Ovary (tissue), 9 donors: ENCODE results near the gene U2AF1L4. TPM values are rescaled to one million over a fixed set of nuclear protein-coding genes. Genes with fewer than 3 reads are reported as not detected.

ENCODE experiments used
- DNase-seq, 5 donors: peaks; one replicate each; pipeline ENCODE4 v3.0.0-alpha.2; 2019 to 2020
- H3K27ac ChIP-seq, 2 donors: fragments of 200-600 bp; one replicate each; pipeline versions ENCODE4 v1.5.1 to v1.8.0; 2019 to 2022
- H3K27me3 ChIP-seq: fragments of 200-600 bp; one replicate; pipeline ENCODE4 v1.8.0; 2022
- H3K36me3 ChIP-seq: fragments of 200-600 bp; sonication (generic); one replicate; pipeline ENCODE4 v1.5.1; 2019
- H3K4me1 ChIP-seq: one replicate; pipeline ENCODE4 v1.8.1; 2013; ENCODE audit warnings: mild to moderate bottlenecking, moderate library complexity; ENCODE audit not compliant: insufficient read depth
- H3K4me3 ChIP-seq: fragments of 200-600 bp; sonication (generic); one replicate; pipeline ENCODE4 v1.5.1; 2017
- H3K9me3 ChIP-seq, 2 donors: fragments of 200-600 bp in 1 of 2; sonication (generic) in 1 of 2; one replicate each; pipeline versions ENCODE4 v1.5.1 to v1.8.1; 2013 to 2019; ENCODE audit warnings: mild to moderate bottlenecking in 1 of 2, moderate library complexity in 1 of 2
- CTCF ChIP-seq, 3 donors: fragments of 450-650 bp in 2 of 3; fragments of 200-600 bp in 1 of 3; IDR thresholded peaks; one replicate each; pipeline versions ENCODE4 v1.5.1 to v1.8.0; 2016 to 2022; ENCODE audit warnings: antibody characterized with exemption in 3 of 3, mild to moderate bottlenecking in 1 of 3
- EP300 ChIP-seq: sonication (generic); formaldehyde crosslinking; IDR thresholded peaks from one replicate; pipeline ENCODE4 v1.6.1; 2017; ENCODE audit warnings: antibody characterized with exemption
- POLR2A ChIP-seq: fragments of 450-650 bp; IDR thresholded peaks from one replicate; pipeline ENCODE4 v1.6.1; 2017; ENCODE audit warnings: antibody characterized with exemption, mild to moderate bottlenecking, moderate library complexity
- WGBS, 3 donors: extraction: QIAGEN DNeasy Blood & Tissue Kit in 1 of 3; methylation state at CpG; one replicate each; pipeline versions ENCODE4 v1.1.5 to v1.1.7; 2013 to 2017; 5-methylcytosine and 5-hydroxymethylcytosine counted together
- intact Hi-C, 4 donors: fragments of 100-400 bp; cut with DNase I; formaldehyde crosslinking; loops; one replicate each; pipeline versions ENCODE4 v1.11.0 to v1.15.1; 2022 to 2023
- polyA plus RNA-seq, 2 donors: library from polyadenylated mRNA; stranded (reverse); fragments of 200-250 nt in 1 of 2; fragments of 350-450 nt in 1 of 2; fragmentation: Illumina TruSeq in 1 of 2; extraction: RNeasy Lipid Tissue Mini Kit (QIAGEN cat#74804) in 1 of 2; gene quantifications; one replicate each; pipeline ENCODE4 v1.2.3, GENCODE V29; 2013 to 2014
- total RNA-seq, 7 donors: library from RNA; depleted of rRNA in 2 of 7; stranded (reverse); fragments of >200 nt in 2 of 7; fragmentation: NEBNext Ultra II Directional in 3 of 7; extraction: Animal tissue kit (Norgen Biotek cat#: 25700) in 3 of 7; gene quantifications; one replicate each; pipeline versions ENCODE4 v1.1.0 to v1.2.4, GENCODE V29; 2016 to 2023
- donor health status: DM: no; HTN: no; CAD: no; lungs with moderate emphysema.
- donor health status: DM: no; HTN: no; CAD: no.
- donor health status: Bipolar disorder and iron deficiency.
- donor health status: DM: yes; HTN: yes; CAD: no.
- donor health status: DM: no; HTN: no; CAD: no.
- donor health status: DM: yes; HTN: yes; CAD: no.

Gene U2AF1L4
- total and polyA plus RNA-seq, 9 donors: 16.7 to 37.7 (median 25.6) TPM

GRCh38 chr19:35712567-35713505 is 32.4 kb downstream of the U2AF1L4 start:
- TF ChIP-seq EP300 (no peak), CTCF (IDR thresholded peaks at IDR 0.05) (no peak), POLR2A (no peak)
- 65 to 75% (median 72%) methylated on average over 11 of the region's 11 CpGs for WGBS, 3 donors
- DNase-seq: no peak
- Histone ChIP-seq H3K27ac (no peak overlapping the region), H3K36me3 (no peaks in the 10 kb centered on the region), H3K9me3 (no peaks in the 10 kb centered on the region), H3K4me1 (peaks cover 5% of the 10 kb centered on the region), H3K27me3 (no peaks in the 10 kb centered on the region), H3K4me3 (no peak overlapping the region)
- intact Hi-C loops: loop anchor here in 1 of 4 donors (10.0 kb wide), 1 partner anchor 102 kb away; the partner anchor contains the start of gene PRODH2

- no peak overlapping the region for H3K27ac ChIP-seq
- peaks cover 5% of the 10 kb centered on the region for H3K4me1 ChIP-seq
- no peaks in the 10 kb centered on the region for H3K9me3 ChIP-seq
- 45 to 61% (median 52%) methylated on average over 13 of the region's 13 CpGs for WGBS, 3 donors
- DNase-seq: no peak
- intact Hi-C loops: loop anchor here in 1 of 4 donors (10.0 kb wide), 1 partner anchor 104 kb away; the partner anchor contains the start of gene PRODH2
- no peak overlapping the region for H3K4me3 ChIP-seq
- TF ChIP-seq POLR2A (no peak), CTCF (IDR thresholded peaks at IDR 0.05) (no peak), EP300 (no peak)
- no peaks in the 10 kb centered on the region for H3K27me3 ChIP-seq
- H3K36me3 ChIP-seq: no peaks in the 10 kb centered on the region
Measured at GRCh38 chr19:35710784-35711723, 34.2 kb downstream of the U2AF1L4 start.

- no peaks in the 10 kb centered on the region for H3K4me1 ChIP-seq
- H3K27me3 ChIP-seq: no peaks in the 10 kb centered on the region
- intact Hi-C loops: no loop called here
- H3K4me3 ChIP-seq: no peak overlapping the region
- no peak overlapping the region for H3K27ac ChIP-seq
- no peaks in the 10 kb centered on the region for H3K36me3 ChIP-seq
- no peaks in the 10 kb centered on the region for H3K9me3 ChIP-seq
- 79 to 90% (median 86%) methylated on average over 1 of the region's 1 CpG for WGBS, 3 donors
- no peak for DNase-seq
- TF ChIP-seq EP300 (no peak), POLR2A (no peak), CTCF (IDR thresholded peaks at IDR 0.05) (no peak)
Measured at GRCh38 chr19:35708391-35708790, 36.8 kb downstream of the U2AF1L4 start.

GRCh38 chr19:35704218-35704617 is 41.0 kb downstream of the U2AF1L4 start, which contains the start of gene ZBTB32:
Gene ZBTB32, plus strand, starts transcription at chr19:35704558. Its CDS starts 10,069 bp downstream, at chr19:35714627.
- intact Hi-C loops: no loop called here
- 9 to 12% (median 9%) methylated on average over 24 of the region's 24 CpGs for WGBS, 3 donors
- H3K36me3 ChIP-seq: no peaks in the 10 kb centered on the region
- no peak within 1 kb of the TSS for H3K27ac ChIP-seq
- no peak for TF ChIP-seq CTCF (IDR thresholded peaks at IDR 0.05)
- no peak for TF ChIP-seq EP300
- no peak for TF ChIP-seq POLR2A
- H3K4me3 ChIP-seq: no peak within 1 kb of the TSS
- H3K4me1 ChIP-seq: no peaks in the 10 kb centered on the region
- no peaks in the 10 kb centered on the region for H3K27me3 ChIP-seq
- H3K9me3 ChIP-seq: no peaks in the 10 kb centered on the region
- DNase-seq: peak in 2 of 5 donors; percentile 26 to 28
